Activated CD4-positive, CD25-positive, alpha-beta regulatory T cell (primary cell): ENCODE measurements around the gene HSPB7.
"Not testable (repeated sequence)": the region's sequence is repeated elsewhere in the genome, so short reads cannot be mapped to it uniquely, and the experiment has no call there.

Experiments
- DNase-seq, 4 experiments: peaks; one replicate each; lab custom pipeline; 2025; lab: John Stamatoyannopoulos, UW

The HSPB7 gene

DNA sequence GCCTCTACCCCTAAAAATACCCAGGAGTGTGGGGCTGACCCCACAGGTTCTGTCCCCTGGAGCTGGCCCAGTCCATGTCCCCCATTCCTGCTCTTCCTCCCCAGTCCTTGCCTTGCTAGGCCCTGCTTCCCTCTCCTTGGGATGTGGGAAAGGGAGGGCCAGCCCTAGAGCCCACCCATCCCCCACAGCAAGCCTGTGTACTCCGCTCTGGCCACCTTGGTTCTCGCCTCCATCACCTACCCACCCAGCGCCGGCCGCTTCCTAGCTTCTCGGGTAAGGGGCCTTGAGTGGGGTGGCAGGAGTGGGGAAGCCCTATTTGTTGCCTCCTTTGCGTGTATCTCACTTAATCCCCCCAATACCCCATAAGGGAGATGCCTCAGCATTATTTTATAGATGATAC, 32.5 kb upstream of the HSPB7 start:
- DNase-seq = no peak

DNA sequence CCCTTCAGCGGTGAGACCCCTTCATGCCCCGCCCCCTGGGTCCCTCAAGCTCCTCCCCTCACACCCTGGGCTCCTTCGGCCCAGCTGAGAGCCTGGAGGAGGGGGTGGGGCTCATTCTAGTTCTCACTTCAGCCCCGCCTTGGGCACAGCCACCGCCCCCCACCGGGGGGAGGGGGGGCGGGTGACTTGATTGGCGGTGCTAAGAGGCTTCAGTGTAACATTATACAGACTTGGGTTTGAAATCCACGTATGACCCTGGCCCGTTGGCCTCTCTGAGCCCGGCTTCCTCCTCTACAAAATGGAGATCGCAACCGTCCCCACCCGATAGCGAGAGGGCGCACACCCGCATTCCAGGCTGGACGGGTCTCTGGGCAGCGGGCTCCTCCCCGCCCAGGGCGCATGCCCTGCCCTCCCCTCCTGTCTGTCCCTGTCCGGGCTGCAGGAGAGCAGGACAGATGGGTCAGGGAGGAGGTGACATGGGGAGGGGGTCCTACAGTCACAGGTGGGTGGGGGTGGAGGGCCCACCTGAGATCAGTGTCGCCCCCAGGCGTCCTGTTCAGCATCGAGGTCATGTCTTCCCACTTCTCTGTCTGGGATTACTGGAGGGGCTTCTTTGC, 30.8 kb upstream of the HSPB7 start:
- no peak for DNase-seq

GRCh38 chr1:16047791-16048475, 30.1 kb upstream of the HSPB7 start:
- DNase-seq = no peak

DNA sequence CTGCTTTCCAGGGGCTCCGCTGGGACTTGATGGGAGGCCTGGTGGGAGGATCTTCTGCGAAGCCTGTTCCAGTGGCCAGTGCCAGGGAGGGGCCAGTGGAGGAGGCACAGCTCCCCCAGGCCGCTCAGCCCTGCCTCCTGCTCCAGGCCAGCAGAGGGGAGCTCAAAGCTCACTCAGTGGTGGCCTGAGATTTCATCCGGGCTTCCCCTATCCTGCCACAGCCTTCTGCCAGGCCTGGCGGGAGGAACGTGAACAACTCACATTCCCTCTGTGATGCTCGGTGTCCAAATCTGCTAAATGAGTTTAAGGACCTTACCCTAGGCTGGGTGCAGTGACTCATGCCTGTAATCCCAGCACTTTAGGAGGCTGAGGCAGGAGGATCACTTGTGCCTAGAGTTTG, 29.0 kb upstream of the HSPB7 start:
- DNase-seq = no peak

DNA sequence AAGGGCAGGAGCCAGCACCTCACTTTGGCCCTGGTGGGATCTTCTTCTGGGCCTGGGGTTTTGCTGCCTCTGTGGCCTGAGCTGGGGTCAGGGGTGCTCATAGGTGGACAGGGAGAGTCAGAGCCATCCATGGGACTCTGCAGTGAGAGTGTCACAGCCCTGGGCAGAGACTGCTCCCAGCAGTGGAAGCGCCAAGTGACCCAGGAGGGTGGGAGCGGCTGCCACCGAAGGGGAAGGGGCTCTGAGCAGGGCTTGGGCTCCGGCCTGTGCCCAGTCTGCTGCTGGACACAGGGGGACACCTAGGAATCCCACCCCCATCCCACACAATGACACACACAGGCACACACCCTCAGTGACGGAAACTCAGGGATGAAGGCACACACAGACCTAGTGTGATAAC, 26.1 kb upstream of the HSPB7 start:
- no peak for DNase-seq

GRCh38 chr1:16043521-16043920, 25.7 kb upstream of the HSPB7 start, which contains the start of gene CLCNKB:
Gene CLCNKB, plus strand, starts transcription at chr1:16043782. Its CDS starts 711 bp downstream, at chr1:16044493.
- no peak for DNase-seq

- DNase-seq = not testable (repeated sequence)
These were observed 24.8 kb upstream of the HSPB7 start for GRCh38 chr1:16042654-16043053.

DNA sequence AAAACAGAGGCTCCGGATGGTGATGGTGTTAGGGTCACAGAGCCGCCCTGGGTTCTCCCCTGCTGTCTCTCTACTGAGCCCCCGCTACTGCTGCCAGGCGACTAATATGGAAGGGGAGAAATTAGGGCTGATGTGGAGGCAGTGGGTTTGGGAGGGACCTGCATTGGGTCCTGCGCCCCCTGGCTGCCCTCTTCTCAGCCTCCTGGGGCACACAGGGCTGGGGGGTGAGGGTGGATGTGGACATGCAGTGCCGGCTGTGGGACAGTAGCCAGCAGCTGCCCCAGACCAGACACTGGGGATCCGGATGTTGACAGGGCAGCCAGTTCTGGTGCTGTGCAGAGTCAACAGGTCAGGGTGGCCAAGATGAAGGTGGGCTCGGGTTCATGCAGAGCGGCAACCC, 24.3 kb upstream of the HSPB7 start:
- DNase-seq = no peak

- no peak for DNase-seq
These were observed 23.4 kb upstream of the HSPB7 start for GRCh38 chr1:16041200-16041599.

GRCh38 chr1:16039871-16040270, 22.0 kb upstream of the HSPB7 start:
- DNase-seq = not testable (repeated sequence)

GRCh38 chr1:16038620-16038912, 20.7 kb upstream of the HSPB7 start:
- DNase-seq = no peak

- DNase-seq = not testable (repeated sequence)
These were observed 18.6 kb upstream of the HSPB7 start for GRCh38 chr1:16036461-16036860.

- DNase-seq = not testable (repeated sequence)
These were observed 15.3 kb upstream of the HSPB7 start for GRCh38 chr1:16033103-16033632.

DNA sequence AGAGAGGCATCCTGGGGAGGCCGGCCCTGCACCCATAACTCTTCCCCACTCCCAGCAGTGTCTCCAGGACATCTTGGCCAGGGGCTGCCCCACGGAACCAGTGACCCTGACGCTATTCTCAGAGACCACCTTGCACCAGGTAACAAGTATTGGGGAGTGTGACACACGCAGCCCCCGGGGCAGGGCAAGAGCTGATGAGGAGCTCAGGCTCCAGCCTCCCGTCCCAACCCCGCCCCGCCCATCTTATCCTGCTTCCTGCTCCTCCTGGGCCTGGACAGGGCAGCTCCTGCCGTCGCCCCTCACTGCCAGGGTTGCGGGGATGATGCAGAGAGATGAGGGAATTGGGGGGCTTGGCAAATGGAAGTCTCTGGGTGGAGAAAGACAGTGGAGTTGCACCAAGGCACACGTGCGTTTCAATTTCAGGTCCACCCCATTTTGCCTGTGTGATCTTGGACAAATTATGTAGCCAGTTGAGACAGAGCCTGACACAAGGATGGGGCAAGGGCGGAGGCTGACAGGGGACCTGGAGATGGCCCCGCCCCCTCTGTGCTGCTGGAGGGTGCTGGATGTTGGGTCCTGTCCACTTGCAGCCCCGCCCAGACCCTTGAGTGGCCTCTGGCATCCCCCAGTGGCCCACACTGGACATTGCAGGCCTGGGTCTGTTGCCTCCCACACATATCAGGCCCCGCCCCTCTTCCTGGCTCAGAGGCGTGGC, 14.7 kb upstream of the HSPB7 start:
- DNase-seq = peak in 2 of 4 experiments; percentile 9 to 12

DNA sequence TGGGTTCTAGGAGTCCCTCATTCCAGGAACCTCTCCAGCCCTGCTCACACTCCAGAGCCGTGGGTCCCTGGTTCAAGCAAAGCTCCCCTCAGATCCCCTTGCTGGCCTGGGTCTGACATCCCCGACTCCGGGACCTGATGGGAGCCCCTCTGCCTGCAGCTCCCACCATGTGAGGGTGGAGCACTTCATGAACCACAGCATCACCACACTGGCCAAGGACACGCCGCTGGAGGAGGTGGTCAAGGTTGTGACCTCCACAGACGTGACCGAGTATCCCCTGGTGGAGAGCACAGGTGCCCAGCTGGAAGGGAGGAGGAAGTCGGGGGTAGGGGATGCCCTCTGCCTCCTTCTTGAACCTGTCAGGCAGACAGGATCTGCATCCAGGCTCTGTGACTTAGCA, 13.7 kb upstream of the HSPB7 start:
- DNase-seq = no peak

GRCh38 chr1:16029288-16029687, 11.4 kb upstream of the HSPB7 start:
- no peak for DNase-seq

- not testable (repeated sequence) for DNase-seq
These were observed 11.1 kb upstream of the HSPB7 start for GRCh38 chr1:16029003-16029268.

DNA sequence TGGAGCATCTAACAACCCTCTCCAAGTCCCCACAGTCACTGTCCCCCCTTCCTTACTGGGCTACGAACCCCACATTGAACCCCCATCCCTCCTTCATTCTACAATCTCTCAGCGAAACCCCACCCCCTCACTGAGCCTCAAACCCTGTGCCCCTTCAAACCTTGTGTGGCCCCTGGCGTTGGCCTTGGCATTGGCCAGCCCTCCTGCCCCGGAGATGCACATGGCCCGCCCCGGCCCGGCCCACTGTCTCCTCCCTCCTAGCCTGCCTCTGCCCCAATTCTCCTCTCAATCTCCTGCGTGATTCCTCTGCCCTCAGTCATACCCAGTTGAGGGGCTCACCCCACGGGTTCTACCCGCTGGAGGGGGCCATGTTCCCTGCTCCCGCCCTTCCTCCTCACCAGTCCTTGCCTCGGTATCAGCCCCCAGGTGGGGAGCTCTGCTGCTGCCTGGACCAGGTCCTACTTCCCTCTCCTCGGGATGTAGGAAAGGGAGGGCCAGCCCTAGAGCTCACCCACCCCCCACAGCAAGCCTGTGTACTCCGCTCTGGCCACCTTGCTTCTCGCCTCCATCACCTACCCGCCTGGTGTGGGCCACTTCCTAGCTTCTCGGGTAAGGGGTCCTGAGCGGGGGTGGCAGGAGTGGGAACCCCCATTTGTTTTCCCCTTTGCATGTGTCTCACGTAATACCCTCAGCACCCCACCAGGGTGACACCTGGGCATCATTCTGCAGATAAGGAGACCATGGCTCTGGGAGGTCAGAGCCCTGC, 10.6 kb upstream of the HSPB7 start:
- no peak for DNase-seq

GRCh38 chr1:16026723-16027484, 9.1 kb upstream of the HSPB7 start:
- DNase-seq = peak in 1 of 4 experiments; percentile 14

DNA sequence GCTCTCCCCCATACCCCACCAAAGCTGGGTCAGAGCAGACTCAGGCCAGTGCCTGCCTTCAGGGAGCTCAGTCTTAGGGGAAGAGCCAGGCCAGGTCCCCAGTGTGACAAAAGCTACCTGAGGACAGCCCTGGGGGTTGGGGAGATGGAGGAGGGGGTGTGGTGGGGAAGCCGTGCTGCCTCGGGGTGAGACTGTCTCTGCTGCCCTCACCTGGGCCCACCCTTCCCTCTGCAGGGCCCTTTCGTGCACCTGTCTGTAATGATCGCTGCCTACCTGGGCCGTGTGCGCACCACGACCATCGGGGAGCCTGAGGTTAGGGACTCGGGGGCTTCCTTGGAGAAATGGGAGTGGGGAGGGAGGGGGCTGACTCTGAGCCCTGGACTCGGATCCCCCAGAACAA, 8.5 kb upstream of the HSPB7 start:
- not testable (repeated sequence) for DNase-seq

- no peak for DNase-seq
These were observed 5.3 kb upstream of the HSPB7 start for GRCh38 chr1:16023050-16023653.
